ENCODE results near the gene SERGEF.

SERGEF gene

DNA sequence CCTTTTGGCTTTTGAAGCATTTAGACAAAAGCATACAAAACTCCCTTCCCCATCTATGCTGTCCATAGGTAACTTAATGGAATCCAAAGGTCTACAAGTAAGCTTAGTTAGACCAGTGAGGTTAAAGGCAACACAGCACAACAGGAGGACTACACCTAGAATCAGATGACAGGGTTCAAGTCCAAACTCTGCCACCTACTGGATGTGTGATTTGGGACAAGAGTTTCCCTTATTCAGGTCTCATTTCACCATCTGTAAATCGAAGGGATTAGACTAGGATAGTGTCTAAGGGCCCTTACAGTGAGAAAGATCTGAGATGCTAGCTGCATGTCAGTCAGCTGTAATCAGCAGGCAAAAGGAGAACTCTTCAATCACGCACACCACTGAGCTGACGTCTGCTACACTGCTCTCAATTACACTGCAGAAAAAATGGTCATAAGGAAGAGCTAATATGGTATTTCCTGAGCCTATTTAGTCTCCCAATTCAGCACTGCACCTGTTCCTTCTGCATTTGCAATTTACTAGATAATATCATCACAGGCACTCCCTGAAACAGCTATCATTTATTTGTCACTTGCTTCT lies 82.2 kb downstream of the SERGEF start:
- no peak overlapping the region for H3K27ac ChIP-seq
- TF ChIP-seq, protein P1, sequence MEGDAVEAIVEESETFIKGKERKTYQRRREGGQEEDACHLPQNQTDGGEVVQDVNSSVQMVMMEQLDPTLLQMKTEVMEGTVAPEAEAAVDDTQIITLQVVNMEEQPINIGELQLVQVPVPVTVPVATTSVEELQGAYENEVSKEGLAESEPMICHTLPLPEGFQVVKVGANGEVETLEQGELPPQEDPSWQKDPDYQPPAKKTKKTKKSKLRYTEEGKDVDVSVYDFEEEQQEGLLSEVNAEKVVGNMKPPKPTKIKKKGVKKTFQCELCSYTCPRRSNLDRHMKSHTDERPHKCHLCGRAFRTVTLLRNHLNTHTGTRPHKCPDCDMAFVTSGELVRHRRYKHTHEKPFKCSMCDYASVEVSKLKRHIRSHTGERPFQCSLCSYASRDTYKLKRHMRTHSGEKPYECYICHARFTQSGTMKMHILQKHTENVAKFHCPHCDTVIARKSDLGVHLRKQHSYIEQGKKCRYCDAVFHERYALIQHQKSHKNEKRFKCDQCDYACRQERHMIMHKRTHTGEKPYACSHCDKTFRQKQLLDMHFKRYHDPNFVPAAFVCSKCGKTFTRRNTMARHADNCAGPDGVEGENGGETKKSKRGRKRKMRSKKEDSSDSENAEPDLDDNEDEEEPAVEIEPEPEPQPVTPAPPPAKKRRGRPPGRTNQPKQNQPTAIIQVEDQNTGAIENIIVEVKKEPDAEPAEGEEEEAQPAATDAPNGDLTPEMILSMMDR (conservative IDR thresholded peaks at IDR 0.05): peak; percentile 16
- no peak for TF ChIP-seq ZFX (IDR thresholded peaks at IDR 0.05)

DNA sequence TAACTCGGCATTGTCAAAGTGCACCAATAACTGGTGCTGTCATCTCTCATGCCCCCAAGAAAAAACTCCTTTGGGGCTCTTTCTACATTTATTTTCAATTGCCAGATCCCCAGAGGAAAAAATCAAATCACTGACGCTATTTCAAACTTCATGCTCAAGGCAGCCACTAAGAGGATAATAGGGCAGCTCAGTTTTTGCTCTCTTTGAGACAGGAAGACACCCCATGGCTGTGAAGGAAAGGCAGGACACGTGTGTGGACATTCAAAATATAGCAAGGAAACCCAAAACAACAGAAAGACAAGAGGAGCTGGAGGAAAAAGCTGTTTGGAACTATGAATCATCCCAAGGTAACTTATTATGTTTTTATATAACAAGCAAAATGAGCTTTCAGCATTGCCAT lies 83.7 kb downstream of the SERGEF start:
- TF ChIP-seq, protein P1 (conservative IDR thresholded peaks at IDR 0.05): no peak
- no peak for TF ChIP-seq ZFX (IDR thresholded peaks at IDR 0.05)
- H3K27ac ChIP-seq: no peak overlapping the region

DNA sequence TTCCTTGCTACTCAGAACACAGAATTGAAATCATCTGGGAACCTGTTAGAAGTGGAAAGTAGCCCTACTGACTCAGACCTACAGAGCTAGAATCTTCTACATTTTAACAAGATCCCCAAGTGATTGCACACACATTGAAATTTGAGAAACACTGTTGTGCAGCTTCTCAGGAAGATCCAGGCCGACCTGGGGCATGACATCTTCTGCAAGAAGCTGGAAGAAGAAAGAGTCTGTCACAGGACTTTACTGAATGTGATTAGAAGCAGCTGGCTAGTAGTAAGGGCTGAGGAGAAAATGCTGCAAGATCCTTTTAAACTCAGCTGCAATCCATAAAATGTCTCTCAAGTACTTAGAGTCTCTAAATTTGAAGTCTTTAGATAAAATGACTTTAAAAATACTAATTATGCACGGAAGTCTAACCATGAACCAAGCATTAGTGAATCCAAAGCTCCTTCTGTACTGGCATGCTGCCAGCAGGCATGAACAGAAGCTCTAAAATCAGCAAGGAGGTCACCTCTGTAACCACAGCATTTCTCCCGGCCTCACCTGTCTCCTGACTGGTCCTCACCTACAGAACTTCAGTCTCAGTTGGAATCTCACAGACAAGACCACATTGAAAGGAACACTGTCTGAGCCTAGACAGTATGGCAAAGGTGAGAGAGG lies 85.0 kb downstream of the SERGEF start:
- TF ChIP-seq, protein P1 (conservative IDR thresholded peaks at IDR 0.05): no peak
- TF ChIP-seq ZFX (IDR thresholded peaks at IDR 0.05): no peak

DNA sequence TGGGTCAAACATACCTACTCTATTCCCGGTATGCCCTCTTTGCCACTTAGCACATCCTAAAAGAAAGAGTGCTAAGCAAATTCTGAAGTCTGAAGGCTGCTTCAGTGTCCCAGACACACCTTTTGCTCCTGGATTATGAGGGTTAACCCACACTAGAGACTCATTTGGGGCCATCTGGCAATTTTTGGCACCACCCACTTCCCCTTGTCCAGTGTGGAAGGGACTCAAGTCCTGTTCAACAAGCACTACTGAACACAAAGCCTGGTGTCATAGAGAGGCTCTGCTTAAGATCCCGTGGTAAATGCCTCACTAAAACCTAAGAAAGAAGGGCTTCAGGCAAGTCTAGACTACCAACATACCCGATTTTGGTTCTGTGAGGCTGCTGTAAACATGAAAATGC lies 85.8 kb downstream of the SERGEF start:
- H3K27ac ChIP-seq: no peak overlapping the region
- TF ChIP-seq, protein P1 (conservative IDR thresholded peaks at IDR 0.05): no peak
- TF ChIP-seq ZFX (IDR thresholded peaks at IDR 0.05): no peak

More for the DNA sequence above, 85.0 kb downstream of the SERGEF start:
- no peak overlapping the region for H3K27ac ChIP-seq

DNA sequence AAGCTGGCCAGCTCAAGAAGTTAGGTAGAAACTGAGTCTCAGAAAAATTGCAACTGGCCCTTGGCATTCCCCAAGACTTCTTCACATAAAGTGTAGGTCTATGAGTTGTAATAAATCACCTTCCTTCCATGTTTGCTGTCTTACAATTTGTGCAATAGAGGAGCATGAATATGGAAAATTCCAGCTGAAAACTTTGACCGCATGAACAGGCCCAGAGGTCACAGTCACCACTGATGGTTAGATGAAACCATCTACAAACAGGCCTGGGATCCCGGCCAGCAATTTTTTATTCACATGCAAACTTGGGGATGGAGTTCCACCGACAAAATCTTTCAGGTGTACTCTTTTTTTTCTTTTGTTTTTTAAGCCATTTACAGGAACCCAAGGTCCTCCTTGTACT lies 88.1 kb downstream of the SERGEF start:
- TF ChIP-seq, protein P1 (conservative IDR thresholded peaks at IDR 0.05): no peak
- no peak for TF ChIP-seq ZFX (IDR thresholded peaks at IDR 0.05)
- no peak overlapping the region for H3K27ac ChIP-seq

DNA sequence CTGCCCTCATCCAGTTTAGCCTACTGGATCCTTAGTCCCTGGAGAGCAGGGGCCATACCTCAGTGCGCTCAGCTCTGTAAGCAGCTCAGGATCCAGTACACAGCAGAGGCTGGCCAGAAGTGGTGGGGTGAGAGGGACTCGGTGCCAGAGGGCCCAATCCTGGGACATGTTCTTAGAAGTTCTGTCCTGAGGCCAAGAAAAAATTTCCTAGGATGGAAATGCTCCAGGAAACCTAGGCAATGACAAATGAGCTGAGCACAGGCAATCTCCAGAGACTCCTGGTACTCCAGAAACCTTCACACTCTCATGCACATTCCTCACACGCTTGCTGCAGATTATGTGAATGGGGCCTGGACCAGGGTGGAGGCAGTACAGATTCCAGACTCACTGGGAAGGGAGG lies 89.6 kb downstream of the SERGEF start:
- TF ChIP-seq, protein P1 (conservative IDR thresholded peaks at IDR 0.05): no peak
- no peak for TF ChIP-seq ZFX (IDR thresholded peaks at IDR 0.05)
- H3K27ac ChIP-seq: no peak overlapping the region

DNA sequence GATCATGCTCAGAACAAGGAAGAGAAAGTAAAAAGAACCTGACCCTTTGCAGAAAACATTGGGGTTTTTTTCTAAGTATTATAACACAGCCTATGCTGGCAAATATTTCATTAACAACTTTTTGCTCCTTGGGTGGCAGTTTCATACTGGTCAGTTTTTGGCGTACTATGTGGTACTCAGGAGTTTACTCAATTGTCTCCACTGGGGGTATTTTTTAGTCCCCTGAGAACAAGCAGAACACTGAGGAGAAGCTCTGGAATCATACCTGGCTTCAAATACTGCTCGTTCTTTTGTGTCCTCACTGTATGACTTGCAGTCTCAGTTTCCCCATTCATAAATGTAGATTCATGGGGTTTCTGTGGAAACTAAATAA lies 90.4 kb downstream of the SERGEF start:
- TF ChIP-seq, protein P1 (conservative IDR thresholded peaks at IDR 0.05): no peak
- no peak for TF ChIP-seq ZFX (IDR thresholded peaks at IDR 0.05)
- no peak overlapping the region for H3K27ac ChIP-seq
